Measurements from ENCODE around the gene NXPE2. TPM values are rescaled to one million over a fixed set of nuclear protein-coding genes. Genes with fewer than 3 reads are reported as not detected.

The NXPE2 gene
- total and polyA plus RNA-seq, 2 of the 8 experiments (the other 6 are each of a cell fraction or from before 2014, with no cell fraction given), result not detected

GRCh38 chr11:114673661-114674060 lies 4.7 kb upstream of the NXPE2 start (continued):
- TF ChIP-seq TAF7 (optimal IDR thresholded peaks at IDR 0.05; ENCODE audit: borderline replicate concordance, low read depth, low read length) (no peak), SIN3A (conservative IDR thresholded peaks at IDR 0.05 in 1 of 2, IDR thresholded peaks at IDR 0.05 in 1 of 2; ENCODE audit: low read depth in 1 of 2, low read length in 2 of 2) (no peak), MAFK (IDR thresholded peaks at IDR 0.05; ENCODE audit: low read depth, low read length) (no peak), POLR2A (IDR thresholded peaks at IDR 0.05; ENCODE audit: control extremely low read depth in 1 of 2, low read depth in 2 of 2, low read length in 2 of 2) (no peak), FOSL1 (IDR thresholded peaks at IDR 0.05; ENCODE audit: insufficient read depth, low read depth, low read length) (no peak), SP4 (IDR thresholded peaks at IDR 0.05; ENCODE audit: low read length) (no peak), BCL11A (IDR thresholded peaks at IDR 0.05; ENCODE audit: low read depth in 2 of 2, low read length in 2 of 2) (no peak), SRF (IDR thresholded peaks at IDR 0.05; ENCODE audit: low read depth, low read length) (no peak)
